Measurements from ENCODE around the gene PGGHG.

GRCh38 chr11:289712-290620 lies 1.0 kb downstream of the PGGHG start:
- TF ChIP-seq, protein P1, sequence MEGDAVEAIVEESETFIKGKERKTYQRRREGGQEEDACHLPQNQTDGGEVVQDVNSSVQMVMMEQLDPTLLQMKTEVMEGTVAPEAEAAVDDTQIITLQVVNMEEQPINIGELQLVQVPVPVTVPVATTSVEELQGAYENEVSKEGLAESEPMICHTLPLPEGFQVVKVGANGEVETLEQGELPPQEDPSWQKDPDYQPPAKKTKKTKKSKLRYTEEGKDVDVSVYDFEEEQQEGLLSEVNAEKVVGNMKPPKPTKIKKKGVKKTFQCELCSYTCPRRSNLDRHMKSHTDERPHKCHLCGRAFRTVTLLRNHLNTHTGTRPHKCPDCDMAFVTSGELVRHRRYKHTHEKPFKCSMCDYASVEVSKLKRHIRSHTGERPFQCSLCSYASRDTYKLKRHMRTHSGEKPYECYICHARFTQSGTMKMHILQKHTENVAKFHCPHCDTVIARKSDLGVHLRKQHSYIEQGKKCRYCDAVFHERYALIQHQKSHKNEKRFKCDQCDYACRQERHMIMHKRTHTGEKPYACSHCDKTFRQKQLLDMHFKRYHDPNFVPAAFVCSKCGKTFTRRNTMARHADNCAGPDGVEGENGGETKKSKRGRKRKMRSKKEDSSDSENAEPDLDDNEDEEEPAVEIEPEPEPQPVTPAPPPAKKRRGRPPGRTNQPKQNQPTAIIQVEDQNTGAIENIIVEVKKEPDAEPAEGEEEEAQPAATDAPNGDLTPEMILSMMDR (IDR thresholded peaks at IDR 0.05; ENCODE audit: poor library complexity, severe bottlenecking), result no peak
- no peak for TF ChIP-seq REST (IDR thresholded peaks at IDR 0.05; ENCODE audit: borderline replicate concordance)
- TF ChIP-seq EZH2 (IDR thresholded peaks at IDR 0.05; ENCODE audit: borderline replicate concordance, insufficient read depth, low read length, poor library complexity, severe bottlenecking), result no peak
- TF ChIP-seq EP300 (conservative IDR thresholded peaks at IDR 0.05; ENCODE audit: poor library complexity, severe bottlenecking), result no peak
- TF ChIP-seq TAF1 (IDR thresholded peaks at IDR 0.05; ENCODE audit: low read depth), result no peak
- no peak for TF ChIP-seq POLR2AphosphoS5 (IDR thresholded peaks at IDR 0.05)

All from neural cell (in vitro differentiated cells).